ENCODE results near the gene NCOA5.

Gene NCOA5

GRCh38 chr20:46021361-46022359 is 68.1 kb downstream of the NCOA5 start:
- in situ Hi-C loops (cut with MboI; ENCODE audit: low sequenced_read_pairs): no loop called here

GRCh38 chr20:46020555-46020954 is 69.2 kb downstream of the NCOA5 start:
- in situ Hi-C loops (cut with MboI; ENCODE audit: low sequenced_read_pairs): no loop called here

DNA sequence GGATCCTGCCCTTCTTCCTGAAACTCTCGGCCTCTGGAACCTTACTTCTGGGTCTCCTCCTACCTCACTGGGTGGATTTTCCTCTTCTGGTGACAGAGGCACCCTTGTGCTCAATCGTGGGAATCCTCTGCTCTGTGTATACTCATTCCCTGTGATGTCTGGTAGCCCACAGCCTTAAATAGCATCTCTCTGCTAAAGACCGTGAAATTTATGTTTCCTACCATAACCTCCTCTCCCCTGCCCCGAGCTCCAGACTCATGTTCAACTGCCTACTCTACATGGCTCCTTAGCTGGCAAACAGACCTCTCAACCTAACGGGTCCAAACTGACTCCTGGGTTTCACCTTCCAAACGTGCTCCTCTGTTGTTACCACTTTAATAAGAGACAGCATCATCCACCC is 71.2 kb downstream of the NCOA5 start:
- in situ Hi-C loops (cut with MboI; ENCODE audit: low sequenced_read_pairs): no loop called here

- in situ Hi-C loops (cut with MboI; ENCODE audit: low sequenced_read_pairs): no loop called here
These were observed 71.7 kb downstream of the NCOA5 start for GRCh38 chr20:46018112-46018511.

DNA sequence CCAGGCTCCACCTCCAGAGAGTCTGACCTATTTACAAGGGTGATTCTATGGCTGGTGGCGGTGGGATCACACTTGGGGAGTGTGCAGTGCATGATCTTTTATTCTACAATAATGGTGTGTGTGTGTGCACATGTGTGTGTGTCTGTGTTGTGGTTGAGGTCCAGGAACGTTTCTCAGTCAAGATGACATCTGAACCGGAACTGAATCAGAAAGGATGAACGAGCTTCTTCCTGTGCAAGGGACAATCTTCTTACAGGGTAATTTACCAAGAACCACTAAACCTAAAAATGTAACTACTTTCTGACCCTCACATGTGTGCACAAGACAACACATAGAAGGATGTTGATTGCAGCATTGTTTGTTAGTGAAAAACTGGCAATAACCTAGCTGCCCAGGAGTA is 72.5 kb downstream of the NCOA5 start:
- in situ Hi-C loops (cut with MboI; ENCODE audit: low sequenced_read_pairs): no loop called here

DNA sequence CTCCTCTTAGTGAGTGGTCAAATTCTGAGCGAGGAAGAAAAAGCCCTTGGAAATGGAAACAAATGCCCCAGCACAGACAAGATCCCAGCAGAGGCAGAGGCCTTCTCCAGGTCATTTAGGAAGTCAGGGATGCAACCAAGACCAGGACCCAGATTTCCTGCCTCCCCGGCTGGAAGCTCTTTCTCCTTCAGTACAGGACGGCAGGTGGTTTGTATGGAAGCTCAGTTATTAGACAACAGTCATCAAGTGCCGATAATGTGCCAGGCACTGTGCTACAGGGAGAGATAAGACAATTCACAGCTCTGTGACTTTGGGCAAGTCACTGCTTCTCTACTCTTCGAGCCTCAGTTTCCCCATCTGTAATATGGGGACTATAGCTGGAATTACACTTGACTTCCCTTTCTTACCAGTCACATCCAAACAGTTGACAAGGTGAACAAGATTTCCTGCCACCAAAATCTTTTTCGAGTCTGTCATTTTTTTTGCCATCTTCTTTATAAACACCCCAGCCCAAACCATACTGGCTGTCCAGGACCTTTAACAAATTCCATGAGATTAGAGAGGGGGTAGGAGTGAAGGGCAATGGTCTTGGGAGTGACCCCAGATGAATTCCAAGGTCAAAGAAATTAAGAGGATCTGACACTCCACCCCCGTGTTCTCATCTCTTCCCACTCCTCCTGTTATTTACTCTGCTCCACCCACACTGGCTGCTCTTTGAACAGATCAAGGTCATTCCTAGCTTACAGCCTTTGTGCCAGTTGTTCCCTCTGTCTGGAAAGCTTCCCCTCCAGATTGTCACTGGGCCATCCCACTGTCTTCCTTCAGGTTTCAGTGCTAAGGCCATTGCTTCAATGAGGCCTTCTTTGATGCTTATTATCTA is 75.0 kb downstream of the NCOA5 start:
- in situ Hi-C loops (cut with MboI; ENCODE audit: low sequenced_read_pairs): no loop called here

GRCh38 chr20:46013829-46014516 is 75.8 kb downstream of the NCOA5 start:
- in situ Hi-C loops (cut with MboI; ENCODE audit: low sequenced_read_pairs): no loop called here

DNA sequence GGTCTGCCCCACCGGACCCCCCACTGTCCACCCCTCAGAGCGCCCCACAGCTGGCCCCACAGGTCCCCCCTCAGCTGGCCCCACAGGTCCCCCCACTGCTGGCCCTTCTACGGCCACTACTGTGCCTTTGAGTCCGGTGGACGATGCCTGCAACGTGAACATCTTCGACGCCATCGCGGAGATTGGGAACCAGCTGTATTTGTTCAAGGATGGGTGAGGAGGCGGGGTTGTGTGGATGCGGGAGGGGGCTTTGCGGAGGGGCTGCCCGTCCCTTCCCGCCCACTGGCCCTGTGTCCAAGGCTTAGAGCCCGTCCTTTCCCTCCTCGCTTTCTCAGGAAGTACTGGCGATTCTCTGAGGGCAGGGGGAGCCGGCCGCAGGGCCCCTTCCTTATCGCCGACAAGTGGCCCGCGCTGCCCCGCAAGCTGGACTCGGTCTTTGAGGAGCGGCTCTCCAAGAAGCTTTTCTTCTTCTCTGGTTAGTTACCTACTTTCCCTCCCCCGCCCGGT is 76.4 kb downstream of the NCOA5 start:
- in situ Hi-C loops (cut with MboI; ENCODE audit: low sequenced_read_pairs): no loop called here

- in situ Hi-C loops (cut with MboI; ENCODE audit: low sequenced_read_pairs): no loop called here
These were observed 76.8 kb downstream of the NCOA5 start for GRCh38 chr20:46012921-46013320.

DNA sequence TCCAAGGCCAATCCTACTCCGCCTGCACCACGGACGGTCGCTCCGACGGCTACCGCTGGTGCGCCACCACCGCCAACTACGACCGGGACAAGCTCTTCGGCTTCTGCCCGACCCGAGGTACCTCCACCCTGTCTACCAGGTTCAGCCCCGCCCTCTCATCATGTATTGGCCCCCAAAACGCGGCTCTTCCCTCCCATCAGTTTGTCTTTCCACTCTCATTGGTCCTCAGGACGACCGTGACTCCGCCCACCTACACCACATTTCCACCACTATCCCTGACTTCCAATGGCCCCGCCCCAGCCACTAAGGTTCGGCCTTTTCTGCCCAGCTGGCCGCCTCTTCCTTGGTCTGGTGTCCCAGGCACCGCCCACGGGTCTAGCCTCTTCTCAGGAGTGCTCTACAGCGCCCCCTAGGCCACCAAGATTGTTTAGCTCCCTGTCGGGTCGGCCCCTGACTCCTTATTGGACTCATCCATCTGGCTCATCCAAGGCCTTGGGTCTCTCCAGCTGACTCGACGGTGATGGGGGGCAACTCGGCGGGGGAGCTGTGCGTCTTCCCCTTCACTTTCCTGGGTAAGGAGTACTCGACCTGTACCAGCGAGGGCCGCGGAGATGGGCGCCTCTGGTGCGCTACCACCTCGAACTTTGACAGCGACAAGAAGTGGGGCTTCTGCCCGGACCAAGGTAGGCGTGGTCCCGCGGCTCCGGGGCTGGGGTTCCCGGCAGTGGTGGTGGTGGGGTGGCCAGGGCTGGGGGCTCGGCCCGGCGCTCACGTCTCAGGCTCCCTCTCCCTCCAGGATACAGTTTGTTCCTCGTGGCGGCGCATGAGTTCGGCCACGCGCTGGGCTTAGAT is 77.9 kb downstream of the NCOA5 start:
- in situ Hi-C loops (cut with MboI; ENCODE audit: low sequenced_read_pairs): no loop called here

All from hTERT RPE-1 (cell line).